HepG2 (cell line): ENCODE data around the gene TOP1.

Experiments used
- EZH2 ChIP-seq: conservative IDR thresholded peaks from 2 replicates; pipeline ENCODE4 v1.6.1; 2012; ENCODE audit warnings: mild to moderate bottlenecking, low read depth, low read length, moderate library complexity
- IRF1 ChIP-seq: sonication (generic); formaldehyde crosslinking; IDR thresholded peaks from 2 replicates; pipeline ENCODE4 v1.4.0; 2020; ENCODE audit warnings: low read depth, mild to moderate bottlenecking, missing genetic modification reagents
- JUNB ChIP-seq: sonication (generic); formaldehyde crosslinking; IDR thresholded peaks from 2 replicates; pipeline ENCODE4 v1.8.0; 2022; ENCODE audit warnings: missing genetic modification reagents, mild to moderate bottlenecking, borderline replicate concordance
- NFATC3 ChIP-seq: sonication (generic); formaldehyde crosslinking; IDR thresholded peaks from 2 replicates; pipeline ENCODE4 v1.5.1; 2020; ENCODE audit warnings: mild to moderate bottlenecking, missing genetic modification reagents
- ZNF570 ChIP-seq: sonication (generic); formaldehyde crosslinking; IDR thresholded peaks from 2 replicates; pipeline ENCODE4 v1.4.0; 2020; ENCODE audit warnings: mild to moderate bottlenecking, missing genetic modification reagents, borderline replicate concordance

- TF ChIP-seq IRF1 (CRISPR knock-in tag) (no peak), EZH2 (no peak), ZNF570 (CRISPR knock-in tag) (no peak), NFATC3 (CRISPR knock-in tag) (no peak), JUNB (CRISPR knock-in tag) (no peak)
These were observed 122.0 kb downstream of the TOP1 start for GRCh38 chr20:41150664-41151063.
